ENCODE data around the gene CDK7.

DNA sequence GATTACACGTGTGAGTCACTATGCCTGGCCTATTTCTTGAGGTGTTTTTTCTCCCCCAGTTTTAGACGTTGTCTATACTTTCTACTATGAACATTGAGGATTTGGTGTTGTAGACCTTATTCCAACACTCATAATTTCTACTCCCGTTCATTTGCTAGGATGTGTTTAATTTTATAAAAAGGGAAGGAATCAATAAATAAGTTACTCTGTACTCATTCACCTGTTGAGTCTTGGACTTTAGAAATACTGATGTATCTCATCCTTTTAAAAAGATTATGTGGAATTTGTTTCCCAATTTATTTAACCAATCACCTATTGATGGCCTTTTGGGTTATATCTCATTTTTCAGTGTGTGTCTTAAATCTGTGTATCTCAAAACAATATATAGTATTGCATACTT is 3.2 kb downstream of the CDK7 start:
- TF ChIP-seq, protein P1, sequence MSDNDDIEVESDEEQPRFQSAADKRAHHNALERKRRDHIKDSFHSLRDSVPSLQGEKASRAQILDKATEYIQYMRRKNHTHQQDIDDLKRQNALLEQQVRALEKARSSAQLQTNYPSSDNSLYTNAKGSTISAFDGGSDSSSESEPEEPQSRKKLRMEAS (IDR thresholded peaks at IDR 0.05; ENCODE audit: low read depth) = no peak
- TF ChIP-seq, protein P2, sequence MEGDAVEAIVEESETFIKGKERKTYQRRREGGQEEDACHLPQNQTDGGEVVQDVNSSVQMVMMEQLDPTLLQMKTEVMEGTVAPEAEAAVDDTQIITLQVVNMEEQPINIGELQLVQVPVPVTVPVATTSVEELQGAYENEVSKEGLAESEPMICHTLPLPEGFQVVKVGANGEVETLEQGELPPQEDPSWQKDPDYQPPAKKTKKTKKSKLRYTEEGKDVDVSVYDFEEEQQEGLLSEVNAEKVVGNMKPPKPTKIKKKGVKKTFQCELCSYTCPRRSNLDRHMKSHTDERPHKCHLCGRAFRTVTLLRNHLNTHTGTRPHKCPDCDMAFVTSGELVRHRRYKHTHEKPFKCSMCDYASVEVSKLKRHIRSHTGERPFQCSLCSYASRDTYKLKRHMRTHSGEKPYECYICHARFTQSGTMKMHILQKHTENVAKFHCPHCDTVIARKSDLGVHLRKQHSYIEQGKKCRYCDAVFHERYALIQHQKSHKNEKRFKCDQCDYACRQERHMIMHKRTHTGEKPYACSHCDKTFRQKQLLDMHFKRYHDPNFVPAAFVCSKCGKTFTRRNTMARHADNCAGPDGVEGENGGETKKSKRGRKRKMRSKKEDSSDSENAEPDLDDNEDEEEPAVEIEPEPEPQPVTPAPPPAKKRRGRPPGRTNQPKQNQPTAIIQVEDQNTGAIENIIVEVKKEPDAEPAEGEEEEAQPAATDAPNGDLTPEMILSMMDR (IDR thresholded peaks at IDR 0.05) = no peak
- TF ChIP-seq, protein P3, sequence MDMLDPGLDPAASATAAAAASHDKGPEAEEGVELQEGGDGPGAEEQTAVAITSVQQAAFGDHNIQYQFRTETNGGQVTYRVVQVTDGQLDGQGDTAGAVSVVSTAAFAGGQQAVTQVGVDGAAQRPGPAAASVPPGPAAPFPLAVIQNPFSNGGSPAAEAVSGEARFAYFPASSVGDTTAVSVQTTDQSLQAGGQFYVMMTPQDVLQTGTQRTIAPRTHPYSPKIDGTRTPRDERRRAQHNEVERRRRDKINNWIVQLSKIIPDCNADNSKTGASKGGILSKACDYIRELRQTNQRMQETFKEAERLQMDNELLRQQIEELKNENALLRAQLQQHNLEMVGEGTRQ (IDR thresholded peaks at IDR 0.05; ENCODE audit: borderline replicate concordance, low read depth, low read length) = no peak
- TF ChIP-seq TAF1 (IDR thresholded peaks at IDR 0.05; ENCODE audit: borderline replicate concordance, low read depth, low read length) (no peak), SIN3A (IDR thresholded peaks at IDR 0.05; ENCODE audit: borderline replicate concordance, low read depth, low read length) (no peak), TEAD4 (IDR thresholded peaks at IDR 0.05; ENCODE audit: borderline replicate concordance, insufficient read depth) (no peak), YY1 (IDR thresholded peaks at IDR 0.05; ENCODE audit: low read depth) (no peak), POLR2AphosphoS5 (IDR thresholded peaks at IDR 0.05; ENCODE audit: low read depth, low read length) (no peak), FOSL2 (IDR thresholded peaks at IDR 0.05; ENCODE audit: borderline replicate concordance, low read depth) (no peak), GABPA (IDR thresholded peaks at IDR 0.05; ENCODE audit: low read depth) (no peak), NFIC (IDR thresholded peaks at IDR 0.05; ENCODE audit: borderline replicate concordance) (no peak), SMC3 (IDR thresholded peaks at IDR 0.05; ENCODE audit: low read depth, low read length) (no peak), RAD21 (IDR thresholded peaks at IDR 0.05; ENCODE audit: low read length) (no peak)
- TF ChIP-seq, protein P4, sequence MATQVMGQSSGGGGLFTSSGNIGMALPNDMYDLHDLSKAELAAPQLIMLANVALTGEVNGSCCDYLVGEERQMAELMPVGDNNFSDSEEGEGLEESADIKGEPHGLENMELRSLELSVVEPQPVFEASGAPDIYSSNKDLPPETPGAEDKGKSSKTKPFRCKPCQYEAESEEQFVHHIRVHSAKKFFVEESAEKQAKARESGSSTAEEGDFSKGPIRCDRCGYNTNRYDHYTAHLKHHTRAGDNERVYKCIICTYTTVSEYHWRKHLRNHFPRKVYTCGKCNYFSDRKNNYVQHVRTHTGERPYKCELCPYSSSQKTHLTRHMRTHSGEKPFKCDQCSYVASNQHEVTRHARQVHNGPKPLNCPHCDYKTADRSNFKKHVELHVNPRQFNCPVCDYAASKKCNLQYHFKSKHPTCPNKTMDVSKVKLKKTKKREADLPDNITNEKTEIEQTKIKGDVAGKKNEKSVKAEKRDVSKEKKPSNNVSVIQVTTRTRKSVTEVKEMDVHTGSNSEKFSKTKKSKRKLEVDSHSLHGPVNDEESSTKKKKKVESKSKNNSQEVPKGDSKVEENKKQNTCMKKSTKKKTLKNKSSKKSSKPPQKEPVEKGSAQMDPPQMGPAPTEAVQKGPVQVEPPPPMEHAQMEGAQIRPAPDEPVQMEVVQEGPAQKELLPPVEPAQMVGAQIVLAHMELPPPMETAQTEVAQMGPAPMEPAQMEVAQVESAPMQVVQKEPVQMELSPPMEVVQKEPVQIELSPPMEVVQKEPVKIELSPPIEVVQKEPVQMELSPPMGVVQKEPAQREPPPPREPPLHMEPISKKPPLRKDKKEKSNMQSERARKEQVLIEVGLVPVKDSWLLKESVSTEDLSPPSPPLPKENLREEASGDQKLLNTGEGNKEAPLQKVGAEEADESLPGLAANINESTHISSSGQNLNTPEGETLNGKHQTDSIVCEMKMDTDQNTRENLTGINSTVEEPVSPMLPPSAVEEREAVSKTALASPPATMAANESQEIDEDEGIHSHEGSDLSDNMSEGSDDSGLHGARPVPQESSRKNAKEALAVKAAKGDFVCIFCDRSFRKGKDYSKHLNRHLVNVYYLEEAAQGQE (IDR thresholded peaks at IDR 0.05; ENCODE audit: low read depth, low read length) = no peak

Measured in SK-N-SH (cell line).